Body of pancreas (tissue), 4 donors: ENCODE measurements around the gene CAMK2N2. TPM values are rescaled to one million over a fixed set of nuclear protein-coding genes. Genes with fewer than 3 reads are reported as not detected.

Source experiments
- ATAC-seq: fragments of 150-250 bp; one replicate; pipeline ENCODE4 v1.9.1; 2016
- DNase-seq, 4 donors: peaks; one replicate each; pipeline ENCODE4 v3.0.0-alpha.2; 2019
- H3K27ac ChIP-seq, 4 donors: fragments of 200-600 bp; sonication (generic); 1 replicate in 3 of 4; 2 replicates in 1 of 4; pipeline versions ENCODE4 v1.5.1 to v1.6.1; 2016 to 2019; ENCODE audit warnings: mild to moderate bottlenecking in 1 of 4, mixed read lengths in 1 of 4, moderate library complexity in 1 of 4
- H3K27me3 ChIP-seq, 2 donors: fragments of 200-600 bp; sonication (generic); one replicate each; pipeline ENCODE4 v1.6.0; 2016; ENCODE audit warnings: mild to moderate bottlenecking in 1 of 2
- H3K36me3 ChIP-seq, 2 donors: fragments of 200-600 bp; sonication (generic); replicated peaks in 1 of 2; 2 replicates each; pipeline ENCODE4 v1.5.1; 2016; ENCODE audit warnings: low read depth in 2 of 2; ENCODE audit not compliant: insufficient read depth in 1 of 2
- H3K4me1 ChIP-seq: fragments of 200-600 bp; sonication (generic); one replicate; pipeline ENCODE4 v1.6.0; 2016
- H3K4me3 ChIP-seq, 2 donors: fragments of 200-600 bp; sonication (generic); 1 replicate in 1 of 2; 2 replicates in 1 of 2; pipeline ENCODE4 v1.5.1; 2016 to 2019
- H3K9me3 ChIP-seq, 3 donors: fragments of 200-600 bp; sonication (generic); 1 replicate in 2 of 3; 2 replicates in 1 of 3; pipeline ENCODE4 v1.5.1; 2016
- CTCF ChIP-seq, 7 experiments: fragments of 450-650 bp in 4 of 7; fragments of 200-600 bp in 3 of 7; sonication (generic) in 3 of 7; IDR thresholded peaks; one replicate each; pipeline ENCODE4 v1.5.1; 2016 to 2019; ENCODE audit warnings: antibody characterized with exemption in 7 of 7
- POLR2A ChIP-seq, 3 donors: fragments of 450-650 bp; IDR thresholded peaks; one replicate each; pipeline ENCODE4 v1.6.1; 2016; ENCODE audit warnings: antibody characterized with exemption in 3 of 3, mild to moderate bottlenecking in 2 of 3
- WGBS, 2 donors: methylation state at CpG; one replicate each; pipeline ENCODE4 v1.1.5; 2017; 5-methylcytosine and 5-hydroxymethylcytosine counted together
- intact Hi-C: fragments of 100-400 bp; cut with DNase I; formaldehyde crosslinking; loops from one replicate; pipeline ENCODE4 v1.15.1; 2023
- total RNA-seq, 2 donors: library from RNA; depleted of rRNA; stranded (reverse); fragments of >200 nt; gene quantifications; one replicate each; pipeline ENCODE4 v1.1.0, GENCODE V29; 2016

CAMK2N2 gene
- total RNA-seq, 2 donors from 2014 or later = 1.6 to 1.8 TPM

GRCh38 chr3:184229394-184230080, 31.8 kb downstream of the CAMK2N2 start, which contains the start of gene VWA5B2:
Gene VWA5B2 (plus strand): TSS chr3:184229585. CDS start chr3:184230529, 944 bp downstream.
- peak in 6 of 7 experiments; percentile 15 to 65 (median 34) for TF ChIP-seq CTCF (IDR thresholded peaks at IDR 0.05)
- peak in 2 of 3 donors; percentile 33 to 56 for TF ChIP-seq POLR2A (IDR thresholded peaks at IDR 0.05)
- Histone ChIP-seq H3K27ac (no peak within 1 kb of the TSS), H3K9me3 (no peaks in the 10 kb centered on the region), H3K4me1 (peaks cover 25% of the 10 kb centered on the region), H3K27me3 (no peaks in the 10 kb centered on the region), H3K36me3 (no peaks in the 10 kb centered on the region), H3K4me3 (peak within 1 kb of the TSS; percentile 20 to 31)
- peak; percentile 63 to 83 (median 74) for DNase-seq
- ATAC-seq = peak; percentile 82
- intact Hi-C loops = no loop called here
- 1% methylated on average over 19 to 48 of the region's 66 CpGs for WGBS, 2 donors

- WGBS, 2 donors = 35 to 56% methylated on average over 11 to 12 of the region's 12 CpGs
- H3K9me3 ChIP-seq = no peaks in the 10 kb centered on the region
- no peak for TF ChIP-seq CTCF (IDR thresholded peaks at IDR 0.05)
- no peak for TF ChIP-seq POLR2A (IDR thresholded peaks at IDR 0.05)
- no peak overlapping the region for H3K27ac ChIP-seq
- DNase-seq = no peak
- H3K4me3 ChIP-seq = no peak overlapping the region
- H3K36me3 ChIP-seq = no peaks in the 10 kb centered on the region
- H3K4me1 ChIP-seq = peaks cover 25% of the 10 kb centered on the region
- no peaks in the 10 kb centered on the region for H3K27me3 ChIP-seq
- no peak for ATAC-seq
- intact Hi-C loops = no loop called here
These were observed 32.8 kb downstream of the CAMK2N2 start for GRCh38 chr3:184228376-184229137.

GRCh38 chr3:184227481-184227935, 33.8 kb downstream of the CAMK2N2 start:
- TF ChIP-seq CTCF (IDR thresholded peaks at IDR 0.05) = peak; percentile 52 to 85 (median 71)
- no peak for TF ChIP-seq POLR2A (IDR thresholded peaks at IDR 0.05)
- DNase-seq = peak in 3 of 4 donors; percentile 33 to 48 (median 42)
- no peak for ATAC-seq
- 8 to 44% methylated on average over 1 to 2 of the region's 2 CpGs for WGBS, 2 donors
- no peaks in the 10 kb centered on the region for H3K9me3 ChIP-seq
- no peak overlapping the region for H3K27ac ChIP-seq
- peaks cover 0 to under 1% of the 10 kb centered on the region in 2 donors for H3K27me3 ChIP-seq
- H3K4me3 ChIP-seq = no peak overlapping the region
- intact Hi-C loops = no loop called here
- H3K36me3 ChIP-seq = no peaks in the 10 kb centered on the region
- H3K4me1 ChIP-seq = peaks cover 25% of the 10 kb centered on the region

GRCh38 chr3:184223946-184224345, 37.4 kb downstream of the CAMK2N2 start:
- H3K27me3 ChIP-seq = peaks cover 0 to 3% of the 10 kb centered on the region in 2 donors
- ATAC-seq = no peak

More at GRCh38 chr3:184223946-184224345, 37.4 kb downstream of the CAMK2N2 start:
- H3K36me3 ChIP-seq = no peaks in the 10 kb centered on the region
- H3K4me3 ChIP-seq = no peak overlapping the region
- no peak for TF ChIP-seq CTCF (IDR thresholded peaks at IDR 0.05)
- no peak for TF ChIP-seq POLR2A (IDR thresholded peaks at IDR 0.05)
- no peaks in the 10 kb centered on the region for H3K9me3 ChIP-seq
- 69 to 77% methylated on average over 3 of the region's 3 CpGs for WGBS, 2 donors
- H3K27ac ChIP-seq = no peak overlapping the region
- DNase-seq = no peak
- intact Hi-C loops = no loop called here
- peaks cover 3% of the 10 kb centered on the region for H3K4me1 ChIP-seq
